GM18867 (cell line): ENCODE results near the gene SYT6.

Experiments used
- ATAC-seq: cut with Tn5 transposase; IDR thresholded peaks from one replicate; pipeline ENCODE4 v1.9.1; 2021; ENCODE audit warnings: mild to moderate bottlenecking, moderate library complexity; ENCODE audit not compliant: unreplicated experiment

SYT6 gene

GRCh38 chr1:114155706-114156105 lies 2.0 kb upstream of the SYT6 start:
- no peak for ATAC-seq

DNA sequence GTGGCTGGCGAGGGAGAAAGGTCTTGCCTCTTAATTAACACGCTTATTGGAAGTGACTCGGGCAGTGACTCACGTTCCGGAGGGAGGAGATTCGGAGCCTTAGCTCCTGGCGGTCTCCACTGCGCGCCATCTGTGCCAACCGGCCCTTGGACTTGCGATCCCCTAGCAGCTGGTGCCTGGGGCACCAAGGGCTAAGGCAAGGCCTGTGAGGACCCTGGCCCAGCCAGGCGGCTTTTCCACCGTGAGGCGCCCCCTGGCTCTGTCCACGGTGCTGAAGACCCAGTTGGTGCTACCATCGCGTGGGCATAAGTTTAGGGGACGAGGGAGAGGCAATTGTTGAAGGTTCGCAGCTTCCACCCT lies 1.3 kb upstream of the SYT6 start:
- ATAC-seq: no peak

GRCh38 chr1:114154146-114154962 lies 685 bp upstream of the SYT6 start:
- no peak for ATAC-seq

GRCh38 chr1:114152508-114153260 lies 985 bp downstream of the SYT6 start:
- ATAC-seq: no peak

- ATAC-seq: no peak
These were observed 1.6 kb downstream of the SYT6 start for GRCh38 chr1:114152089-114152507.

DNA sequence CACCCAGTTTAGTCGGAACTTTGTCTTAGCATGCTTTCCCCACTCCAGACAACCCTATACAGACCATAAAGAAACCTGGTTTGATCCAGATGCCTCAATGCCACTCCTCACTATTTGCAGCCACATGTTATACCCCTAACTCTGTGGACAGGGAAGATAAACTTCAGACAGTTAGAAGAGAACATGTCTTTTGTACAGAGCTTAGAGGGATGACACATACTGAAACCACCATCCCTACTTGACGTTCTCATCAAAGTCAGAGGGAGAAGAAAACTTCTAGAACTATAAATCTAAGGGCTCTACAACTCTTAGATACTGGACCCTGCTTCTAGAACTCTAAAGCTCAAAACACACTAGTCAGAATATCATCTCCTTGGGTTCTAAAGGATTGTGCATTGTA lies 3.7 kb downstream of the SYT6 start:
- no peak for ATAC-seq

DNA sequence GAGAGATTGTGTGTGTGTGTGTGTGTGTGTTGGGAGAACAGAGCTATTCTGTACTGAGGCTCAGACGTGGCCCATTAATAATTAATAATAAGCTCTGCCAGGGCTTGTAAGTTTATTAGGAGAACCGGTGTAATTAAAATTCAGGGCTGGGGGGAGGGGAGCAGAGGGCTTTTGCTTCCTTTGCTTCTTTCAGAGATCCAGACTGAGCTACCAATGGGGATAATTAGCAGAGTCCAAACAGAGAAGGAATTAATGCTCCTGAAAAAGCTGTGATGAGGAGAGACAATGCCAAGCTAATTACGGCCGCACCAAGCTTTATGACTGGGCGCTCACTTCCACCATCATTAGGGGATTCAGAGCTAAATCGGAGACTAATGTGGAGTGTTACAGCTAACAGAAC lies 4.5 kb downstream of the SYT6 start:
- no peak for ATAC-seq

- no peak for ATAC-seq
These were observed 8.0 kb downstream of the SYT6 start for GRCh38 chr1:114145504-114146151.

DNA sequence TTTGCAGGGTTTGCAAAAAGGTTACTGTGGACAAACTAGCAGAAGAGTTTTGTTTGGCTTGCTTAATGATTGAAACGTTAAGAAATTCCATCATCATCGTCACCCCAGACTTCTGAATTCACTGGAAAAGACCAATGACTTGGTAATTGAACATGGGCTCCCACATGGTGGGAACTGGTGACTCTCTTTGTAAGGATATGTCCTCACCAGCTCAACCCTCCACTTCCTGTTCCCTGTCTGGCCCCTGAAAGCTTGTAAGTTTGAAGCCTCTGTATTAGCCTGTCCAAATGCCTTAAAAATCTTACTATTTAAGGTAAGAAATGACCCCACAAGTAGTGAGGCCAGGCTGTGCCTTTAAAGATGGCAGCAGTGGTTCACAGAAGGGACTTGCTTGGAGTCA lies 9.7 kb downstream of the SYT6 start:
- no peak for ATAC-seq

DNA sequence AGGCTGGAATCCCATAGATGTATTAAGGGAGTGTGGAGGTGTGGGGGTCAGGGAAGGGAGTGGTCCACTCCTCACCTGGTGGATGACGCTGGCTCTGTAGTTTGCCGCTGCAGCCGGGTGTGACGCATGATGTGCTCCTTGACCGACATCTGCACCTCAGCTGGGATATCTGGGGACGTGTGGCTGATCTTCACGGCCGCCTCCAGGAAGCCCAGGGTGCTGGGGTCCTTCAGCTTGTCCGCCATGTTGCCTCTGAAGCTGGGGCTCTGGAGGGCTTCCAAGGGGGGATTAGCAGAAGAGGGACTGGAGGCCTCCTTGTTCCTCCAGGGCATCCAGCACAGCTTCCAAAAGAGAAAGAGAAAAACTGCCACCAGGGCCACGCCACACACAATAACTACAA lies 14.1 kb downstream of the SYT6 start:
- no peak for ATAC-seq

- ATAC-seq: no peak
These were observed 16.2 kb downstream of the SYT6 start for GRCh38 chr1:114137497-114137896.

- no peak for ATAC-seq
These were observed 17.9 kb downstream of the SYT6 start for GRCh38 chr1:114135786-114136185.

DNA sequence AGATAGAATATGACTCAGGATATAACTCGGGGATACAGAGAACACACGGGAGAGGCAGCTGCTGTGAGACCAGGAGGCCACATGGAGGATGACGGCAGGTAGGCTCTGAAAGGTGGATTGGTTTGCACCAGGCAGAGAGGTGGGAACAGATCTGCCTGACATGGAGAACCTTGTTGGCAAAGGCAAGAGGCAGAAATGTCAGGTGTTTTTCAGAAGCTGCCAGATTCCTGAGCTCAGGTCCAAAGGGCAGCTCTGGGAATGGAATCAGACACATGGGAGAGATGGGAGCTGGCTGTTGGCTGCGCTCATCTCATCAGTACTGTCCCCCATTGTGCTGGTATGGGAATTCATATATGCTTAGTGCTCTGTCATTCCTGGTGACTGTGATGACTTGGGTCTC lies 19.2 kb downstream of the SYT6 start:
- ATAC-seq: no peak

DNA sequence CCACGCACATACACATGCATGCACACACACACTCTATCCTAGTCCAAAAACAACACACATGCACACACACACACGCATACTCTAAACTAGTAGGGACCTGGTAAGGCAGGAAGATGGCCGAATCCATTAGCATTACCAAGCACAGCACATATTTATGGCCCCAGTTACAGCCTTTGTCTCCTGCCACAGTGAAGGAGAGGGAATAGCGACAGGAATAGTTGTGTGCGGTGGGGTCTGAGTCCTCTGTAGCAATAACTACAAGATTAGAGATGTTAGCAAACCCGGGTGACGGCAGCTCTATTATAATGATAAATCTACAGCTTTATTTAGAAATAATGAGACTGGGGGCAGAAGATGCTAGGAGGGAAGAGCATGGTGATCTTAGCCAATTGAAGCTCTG lies 20.5 kb downstream of the SYT6 start:
- no peak for ATAC-seq

DNA sequence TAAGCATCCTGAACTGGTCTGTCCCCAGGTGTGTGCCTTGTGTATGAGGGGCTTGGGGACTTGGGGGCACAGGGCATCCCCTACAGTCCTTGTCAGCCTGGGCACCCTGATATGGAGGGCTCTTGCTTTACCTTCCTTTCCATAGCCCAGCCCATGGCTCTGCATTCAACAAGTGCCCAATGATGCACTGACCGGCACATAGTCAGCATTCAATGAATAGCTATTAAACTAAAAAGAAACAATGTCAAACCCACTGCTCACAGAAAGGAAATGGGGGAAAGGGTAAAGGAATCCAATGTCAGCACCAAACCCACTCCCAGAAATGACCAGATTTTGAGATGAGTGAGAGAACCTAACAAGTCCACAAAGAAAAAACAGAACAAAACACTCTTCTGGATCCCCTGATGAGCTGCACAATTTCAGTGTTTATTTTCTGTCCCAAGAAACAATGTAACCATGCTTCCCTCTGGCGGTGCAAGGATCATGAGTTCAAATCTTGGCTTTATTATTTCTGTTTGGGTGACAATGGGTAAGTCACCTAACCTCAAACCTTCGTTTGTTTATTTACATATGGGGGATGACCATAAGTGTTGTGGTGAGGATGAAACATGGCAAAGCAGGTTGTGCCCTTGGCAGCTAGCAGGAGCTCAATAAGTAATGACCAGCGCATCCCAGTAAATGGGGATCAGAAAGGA lies 22.0 kb downstream of the SYT6 start:
- ATAC-seq: no peak

DNA sequence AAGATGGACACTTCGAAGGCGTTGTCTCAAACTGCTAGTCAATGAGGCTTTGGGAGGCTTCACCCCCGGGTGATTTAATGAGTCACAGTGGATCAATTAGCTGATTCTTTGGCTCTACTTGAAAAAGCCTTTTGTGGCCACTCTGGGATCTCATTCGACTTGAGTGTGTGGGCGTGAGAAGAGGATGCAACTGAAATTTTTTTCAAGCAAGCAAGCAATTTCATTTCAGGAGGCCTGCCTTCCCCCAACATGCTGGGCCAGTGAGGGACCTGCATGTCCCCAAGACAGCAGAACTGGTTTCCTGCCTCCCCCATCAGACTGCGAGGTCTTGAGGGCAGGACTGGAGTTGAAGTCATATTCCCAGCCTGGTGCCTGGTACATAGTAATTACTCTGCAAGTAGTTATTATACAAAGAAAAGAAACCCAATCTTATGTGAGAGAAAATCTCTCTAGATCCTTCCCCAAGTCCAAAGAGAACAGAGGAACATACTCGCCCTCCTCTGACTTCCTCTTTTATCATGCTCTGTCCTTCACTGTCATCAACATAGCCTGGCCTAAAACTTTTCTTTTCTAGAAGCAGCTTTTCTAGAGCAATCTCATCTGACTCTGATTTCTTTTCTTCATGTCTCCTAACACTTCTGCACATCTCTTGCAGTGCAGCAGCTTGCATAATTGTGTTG lies 22.7 kb downstream of the SYT6 start:
- no peak for ATAC-seq

GRCh38 chr1:114130213-114130612 lies 23.5 kb downstream of the SYT6 start:
- no peak for ATAC-seq

DNA sequence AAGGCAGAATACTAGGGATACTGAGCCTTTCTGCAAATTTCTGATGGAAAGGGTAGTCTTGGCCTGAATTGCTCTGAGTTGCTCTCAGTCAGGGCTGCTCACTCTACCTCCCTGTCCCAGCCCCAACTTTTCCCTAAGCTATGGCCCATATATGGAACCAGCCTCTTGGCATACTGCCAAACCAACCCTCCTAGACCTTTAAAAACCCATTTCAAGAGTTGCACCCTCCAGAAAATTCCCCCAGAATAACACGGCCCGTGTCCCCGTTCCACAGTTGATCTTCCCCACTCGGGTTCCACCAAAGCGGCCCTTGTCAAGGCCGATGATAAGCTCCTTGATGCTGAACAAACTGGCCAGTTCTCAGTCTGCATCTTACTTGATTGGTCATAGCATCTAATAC lies 25.4 kb downstream of the SYT6 start:
- no peak for ATAC-seq

DNA sequence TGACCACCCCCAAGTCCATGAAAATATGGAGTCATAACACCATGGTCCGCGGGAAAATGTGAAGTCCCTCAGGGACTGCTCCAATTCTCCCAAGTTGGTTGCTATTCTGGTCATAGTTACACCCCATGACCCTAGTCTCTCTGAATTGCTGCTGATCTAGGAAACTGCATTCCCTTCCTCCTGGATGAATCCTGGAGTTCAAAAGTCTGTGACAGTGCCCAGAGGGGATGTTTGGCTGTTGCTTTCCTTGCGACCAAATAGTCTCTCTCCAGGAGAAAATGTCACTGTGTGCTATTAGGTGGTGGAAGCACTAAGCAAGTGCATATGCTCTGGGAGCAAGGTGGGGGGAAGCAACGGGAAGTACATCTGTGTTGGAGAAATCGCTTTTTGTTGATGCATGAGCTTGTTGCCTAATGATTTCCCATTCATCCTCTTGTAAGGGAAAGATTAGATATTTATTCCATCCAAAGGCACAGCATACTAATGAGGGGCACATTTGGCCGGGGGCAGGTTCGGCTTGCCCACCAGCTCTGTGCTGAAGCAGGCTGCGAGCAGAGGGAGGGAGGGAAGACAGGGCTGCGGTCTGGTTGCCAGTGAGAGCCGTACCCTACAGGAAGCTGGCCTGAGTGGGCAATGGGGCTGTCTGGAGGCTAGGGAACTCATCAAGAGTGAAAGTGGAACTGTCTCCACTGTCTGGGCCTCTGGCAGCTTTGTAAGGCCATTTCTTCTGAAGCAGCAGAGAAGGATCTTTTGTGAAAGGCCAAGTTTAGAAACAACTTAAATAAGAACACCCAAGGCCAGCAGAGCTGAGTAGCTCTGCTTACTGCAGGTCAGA lies 27.2 kb downstream of the SYT6 start:
- peak; percentile 80 for ATAC-seq

DNA sequence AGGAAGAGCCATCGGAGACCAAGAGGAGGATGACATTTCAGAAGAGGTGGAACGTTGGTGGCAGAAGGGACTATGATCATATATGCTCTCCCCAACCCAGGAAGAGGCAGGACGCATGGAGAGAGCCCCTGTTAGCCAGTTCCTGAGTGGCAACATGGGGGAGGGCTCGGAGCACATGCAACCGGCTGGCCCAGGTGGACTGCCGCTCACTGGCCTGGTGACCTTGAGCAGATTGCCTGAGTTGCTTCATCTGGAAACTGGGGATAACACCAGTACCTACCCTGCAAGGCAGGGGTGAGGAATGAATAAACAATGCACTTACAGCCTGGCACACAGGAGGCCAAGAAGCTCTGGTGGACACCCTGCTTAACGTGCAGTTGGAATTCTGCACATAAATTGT lies 29.0 kb downstream of the SYT6 start:
- no peak for ATAC-seq
